Measurements from ENCODE around the gene CALHM6. TPM values are rescaled to one million over a fixed set of nuclear protein-coding genes. Genes with fewer than 3 reads are reported as not detected.
A peak's percentile ranks its signal among the peaks of the same experiment; 100 is the strongest.

Gene CALHM6
- total and polyA plus RNA-seq, 10 of the 15 experiments (the other 5 are each of a cell fraction or from before 2014, with no cell fraction given), result 0.15 to 3.4 (median 1.3) TPM

DNA sequence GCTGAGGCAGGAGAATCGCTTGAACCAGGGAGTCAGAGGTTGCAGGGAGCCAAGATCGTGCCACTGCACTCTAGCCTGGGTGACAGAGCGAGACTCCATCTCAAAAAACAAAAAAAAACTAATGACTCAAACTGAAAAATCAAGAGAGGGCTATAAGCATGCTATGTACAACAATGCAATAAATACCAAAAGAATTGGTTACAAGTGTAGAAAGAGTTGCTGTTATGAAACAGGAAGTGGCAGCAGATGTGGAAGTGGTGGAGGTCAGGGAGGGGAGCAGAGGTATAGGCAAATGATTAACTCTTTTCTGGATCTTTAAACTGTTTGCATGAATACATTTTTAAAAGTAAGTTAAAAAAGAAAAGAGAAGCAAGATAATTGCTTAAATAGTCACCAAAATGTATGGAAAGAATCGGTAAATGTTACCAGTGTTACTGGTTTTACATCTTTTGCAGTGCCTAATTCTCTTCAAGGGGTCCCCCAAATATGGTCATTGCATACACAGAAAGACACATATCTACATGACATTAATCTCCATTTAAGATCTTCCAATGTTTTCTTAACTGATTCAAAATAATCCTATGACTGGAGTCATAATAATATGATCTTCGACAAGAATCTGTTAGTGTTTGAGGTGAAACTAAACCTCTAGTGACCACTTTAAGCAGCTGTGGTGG, 15.0 kb downstream of the CALHM6 start:
- POLR2A ChIA-PET, result no interaction called here
- H3K4me1 ChIP-seq (ENCODE audit: control insufficient read depth, insufficient read depth, low read length), result peaks cover 11% of the 10 kb centered on the region; the same call in 1 of the 2 replicates
- H3K36me3 ChIP-seq (ENCODE audit: control insufficient read depth in 2 of 2, insufficient read depth in 2 of 2, low read length in 1 of 2), result no peaks in the 10 kb centered on the region
- SMC1A ChIA-PET (ENCODE audit: uncharacterized antibody, unreplicated experiment), result no interaction called here
- no peaks in the 10 kb centered on the region for H3K9me3 ChIP-seq (replicated peaks; ENCODE audit: control insufficient read depth, insufficient read depth, low read length)
- H2AFZ ChIP-seq (ENCODE audit: control insufficient read depth, low read depth, low read length), result no peak overlapping the region
- DNase-seq (ENCODE audit: low read depth, low spot score), result peak; percentile 62
- H3K27me3 ChIP-seq (replicated peaks in 1 of 2; ENCODE audit: control insufficient read depth in 2 of 2, insufficient read depth in 2 of 2, low read length in 1 of 2), result no peaks in the 10 kb centered on the region; a peak in 2 of 4 replicates
- no peaks in the 10 kb centered on the region for H3K79me2 ChIP-seq (ENCODE audit: control insufficient read depth, insufficient read depth, low read length)
- H3K27ac ChIP-seq (ENCODE audit: control insufficient read depth, insufficient read depth), result no peak overlapping the region
- peak; percentile 97 for ATAC-seq
- peak; percentile 89 for FAIRE-seq
- no peak overlapping the region for H3K9ac ChIP-seq (ENCODE audit: control insufficient read depth, insufficient read depth, low read length)
- CTCF ChIA-PET, result no interaction called here
- intact Hi-C loops (cut with micrococcal nuclease; ENCODE audit: unreplicated experiment) (no loop called here), in situ Hi-C loops (cut with MboI) (no loop called here)
- H3K4me2 ChIP-seq (ENCODE audit: control insufficient read depth, insufficient read depth), result peak overlapping the region; percentile 56
- no TSS peak for BruUV-seq (replicated peaks)
- no peak overlapping the region; the same call in 1 of the 2 replicates for H3K4me3 ChIP-seq
- under 1% methylated on average over 5 of the region's 5 CpGs for WGBS (ENCODE audit: insufficient coverage, insufficient replicate concordance, low lambda C conversion rate, missing lambda C conversion rate)
- no peaks in the 10 kb centered on the region for H4K20me1 ChIP-seq (ENCODE audit: control insufficient read depth, insufficient read depth)
- RAD21 ChIA-PET (ENCODE audit: unreplicated experiment), result no interaction called here
- TF ChIP-seq DPF2 (IDR thresholded peaks at IDR 0.05), result peak; percentile 53; the same call in 1 of the 2 replicates
- TF ChIP-seq, protein P1, sequence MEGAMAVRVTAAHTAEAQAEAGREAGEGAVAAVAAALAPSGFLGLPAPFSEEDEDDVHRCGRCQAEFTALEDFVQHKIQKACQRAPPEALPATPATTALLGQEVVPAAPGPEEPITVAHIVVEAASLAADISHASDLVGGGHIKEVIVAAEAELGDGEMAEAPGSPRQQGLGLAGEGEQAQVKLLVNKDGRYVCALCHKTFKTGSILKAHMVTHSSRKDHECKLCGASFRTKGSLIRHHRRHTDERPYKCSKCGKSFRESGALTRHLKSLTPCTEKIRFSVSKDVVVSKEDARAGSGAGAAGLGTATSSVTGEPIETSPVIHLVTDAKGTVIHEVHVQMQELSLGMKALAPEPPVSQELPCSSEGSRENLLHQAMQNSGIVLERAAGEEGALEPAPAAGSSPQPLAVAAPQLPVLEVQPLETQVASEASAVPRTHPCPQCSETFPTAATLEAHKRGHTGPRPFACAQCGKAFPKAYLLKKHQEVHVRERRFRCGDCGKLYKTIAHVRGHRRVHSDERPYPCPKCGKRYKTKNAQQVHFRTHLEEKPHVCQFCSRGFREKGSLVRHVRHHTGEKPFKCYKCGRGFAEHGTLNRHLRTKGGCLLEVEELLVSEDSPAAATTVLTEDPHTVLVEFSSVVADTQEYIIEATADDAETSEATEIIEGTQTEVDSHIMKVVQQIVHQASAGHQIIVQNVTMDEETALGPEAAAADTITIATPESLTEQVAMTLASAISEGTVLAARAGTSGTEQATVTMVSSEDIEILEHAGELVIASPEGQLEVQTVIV (IDR thresholded peaks at IDR 0.05; ENCODE audit: borderline replicate concordance, partially characterized antibody), result no peak
- no peak for TF ChIP-seq NRF1 (conservative IDR thresholded peaks at IDR 0.05; ENCODE audit: low read depth, low read length)
- TF ChIP-seq, protein P2, sequence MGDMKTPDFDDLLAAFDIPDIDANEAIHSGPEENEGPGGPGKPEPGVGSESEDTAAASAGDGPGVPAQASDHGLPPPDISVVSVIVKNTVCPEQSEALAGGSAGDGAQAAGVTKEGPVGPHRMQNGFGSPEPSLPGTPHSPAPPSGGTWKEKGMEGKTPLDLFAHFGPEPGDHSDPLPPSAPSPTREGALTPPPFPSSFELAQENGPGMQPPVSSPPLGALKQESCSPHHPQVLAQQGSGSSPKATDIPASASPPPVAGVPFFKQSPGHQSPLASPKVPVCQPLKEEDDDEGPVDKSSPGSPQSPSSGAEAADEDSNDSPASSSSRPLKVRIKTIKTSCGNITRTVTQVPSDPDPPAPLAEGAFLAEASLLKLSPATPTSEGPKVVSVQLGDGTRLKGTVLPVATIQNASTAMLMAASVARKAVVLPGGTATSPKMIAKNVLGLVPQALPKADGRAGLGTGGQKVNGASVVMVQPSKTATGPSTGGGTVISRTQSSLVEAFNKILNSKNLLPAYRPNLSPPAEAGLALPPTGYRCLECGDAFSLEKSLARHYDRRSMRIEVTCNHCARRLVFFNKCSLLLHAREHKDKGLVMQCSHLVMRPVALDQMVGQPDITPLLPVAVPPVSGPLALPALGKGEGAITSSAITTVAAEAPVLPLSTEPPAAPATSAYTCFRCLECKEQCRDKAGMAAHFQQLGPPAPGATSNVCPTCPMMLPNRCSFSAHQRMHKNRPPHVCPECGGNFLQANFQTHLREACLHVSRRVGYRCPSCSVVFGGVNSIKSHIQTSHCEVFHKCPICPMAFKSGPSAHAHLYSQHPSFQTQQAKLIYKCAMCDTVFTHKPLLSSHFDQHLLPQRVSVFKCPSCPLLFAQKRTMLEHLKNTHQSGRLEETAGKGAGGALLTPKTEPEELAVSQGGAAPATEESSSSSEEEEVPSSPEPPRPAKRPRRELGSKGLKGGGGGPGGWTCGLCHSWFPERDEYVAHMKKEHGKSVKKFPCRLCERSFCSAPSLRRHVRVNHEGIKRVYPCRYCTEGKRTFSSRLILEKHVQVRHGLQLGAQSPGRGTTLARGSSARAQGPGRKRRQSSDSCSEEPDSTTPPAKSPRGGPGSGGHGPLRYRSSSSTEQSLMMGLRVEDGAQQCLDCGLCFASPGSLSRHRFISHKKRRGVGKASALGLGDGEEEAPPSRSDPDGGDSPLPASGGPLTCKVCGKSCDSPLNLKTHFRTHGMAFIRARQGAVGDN (IDR thresholded peaks at IDR 0.05), result no peak
- TF ChIP-seq, protein P3, sequence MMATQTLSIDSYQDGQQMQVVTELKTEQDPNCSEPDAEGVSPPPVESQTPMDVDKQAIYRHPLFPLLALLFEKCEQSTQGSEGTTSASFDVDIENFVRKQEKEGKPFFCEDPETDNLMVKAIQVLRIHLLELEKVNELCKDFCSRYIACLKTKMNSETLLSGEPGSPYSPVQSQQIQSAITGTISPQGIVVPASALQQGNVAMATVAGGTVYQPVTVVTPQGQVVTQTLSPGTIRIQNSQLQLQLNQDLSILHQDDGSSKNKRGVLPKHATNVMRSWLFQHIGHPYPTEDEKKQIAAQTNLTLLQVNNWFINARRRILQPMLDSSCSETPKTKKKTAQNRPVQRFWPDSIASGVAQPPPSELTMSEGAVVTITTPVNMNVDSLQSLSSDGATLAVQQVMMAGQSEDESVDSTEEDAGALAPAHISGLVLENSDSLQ (IDR thresholded peaks at IDR 0.05), result 0 out of 2 replicates have a peak, but pooled peaks have one; percentile 17
- no peak for TF ChIP-seq HCFC1 (IDR thresholded peaks at IDR 0.05; ENCODE audit: low read length)
- peak; percentile 23; the same call in 1 of the 2 replicates for TF ChIP-seq GABPA (IDR thresholded peaks at IDR 0.05; ENCODE audit: low read depth)
- TF ChIP-seq CHD1 (IDR thresholded peaks at IDR 0.05; ENCODE audit: low read depth, low read length), result no peak
- TF ChIP-seq KAT2A (conservative IDR thresholded peaks at IDR 0.05; ENCODE audit: control insufficient read depth, low read depth, low read length), result no peak
- TF ChIP-seq BRCA1 (IDR thresholded peaks at IDR 0.05; ENCODE audit: low read depth, low read length), result no peak
- peak; percentile 36; the same call in 1 of the 2 replicates for TF ChIP-seq JUND (IDR thresholded peaks at IDR 0.05; ENCODE audit: low read depth, low read length)
- TF ChIP-seq IRF4 (IDR thresholded peaks at IDR 0.05; ENCODE audit: low read depth, low read length), result peak; percentile 87
- TF ChIP-seq NFXL1 (IDR thresholded peaks at IDR 0.05; ENCODE audit: borderline replicate concordance), result no peak
- TF ChIP-seq IKZF2 (IDR thresholded peaks at IDR 0.05), result peak; percentile 63 to 79; a peak in 2 of 4 replicates
- no peak for TF ChIP-seq STAT3 (IDR thresholded peaks at IDR 0.05; ENCODE audit: low read depth, low read length)
- TF ChIP-seq ZNF217 (IDR thresholded peaks at IDR 0.05), result peak; percentile 93
- no peak for TF ChIP-seq HDAC6 (IDR thresholded peaks at IDR 0.05; ENCODE audit: unreplicated experiment)
- no peak for TF ChIP-seq CBX3 (IDR thresholded peaks at IDR 0.05; ENCODE audit: borderline replicate concordance, low read depth)

Measured in GM12878 (cell line).